ENCODE data around the gene RARRES1.

GRCh38 chr3:158781191-158781590, 48.9 kb upstream of the RARRES1 start:
- TF ChIP-seq CTCF (IDR thresholded peaks at IDR 0.05 in 8 of 11, conservative IDR thresholded peaks at IDR 0.05 in 3 of 11) = no peak
- no peak for TF ChIP-seq POLR2A (IDR thresholded peaks at IDR 0.05)
